Adrenal gland (tissue), 12 donors: Measurements from ENCODE around the gene ITPA. TPM values are rescaled to one million over a fixed set of nuclear protein-coding genes. Genes with fewer than 3 reads are reported as not detected.
"Not testable (repeated sequence)": the region's sequence is repeated elsewhere in the genome, so short reads cannot be mapped to it uniquely, and the experiment has no call there.

ENCODE experiments used
- DNase-seq, 7 donors: peaks; one replicate each; pipeline ENCODE4 v3.0.0-alpha.2; 2019 to 2020
- H3K27ac ChIP-seq, 5 donors: fragments of 200-600 bp; sonication (generic) in 4 of 5; 1 replicate in 3 of 5; 2 replicates in 2 of 5; pipeline versions ENCODE4 v1.5.1 to v1.8.0; 2016 to 2020; ENCODE audit warnings: mild to moderate bottlenecking in 1 of 5
- H3K27me3 ChIP-seq: fragments of 200-600 bp; 2 replicates; pipeline ENCODE4 v1.8.0; 2021
- H3K36me3 ChIP-seq, 2 donors: fragments of 200-600 bp; replicated peaks in 1 of 2; 1 replicate in 1 of 2; 2 replicates in 1 of 2; pipeline versions ENCODE4 v1.5.1 to v1.8.0; 2018 to 2022
- H3K4me1 ChIP-seq, 2 donors: fragments of 200-600 bp; replicated peaks in 1 of 2; 1 replicate in 1 of 2; 2 replicates in 1 of 2; pipeline versions ENCODE4 v1.5.1 to v1.8.0; 2018 to 2021
- H3K4me3 ChIP-seq, 4 donors: fragments of 200-600 bp; sonication (generic) in 3 of 4; one replicate each; pipeline ENCODE4 v1.5.1; 2016 to 2018
- H3K9me3 ChIP-seq, 3 donors: fragments of 200-600 bp; sonication (generic) in 1 of 3; replicated peaks in 1 of 3; 1 replicate in 2 of 3; 2 replicates in 1 of 3; pipeline versions ENCODE4 v1.5.1 to v1.8.0; 2016 to 2021
- POLR2A ChIP-seq, 2 donors: fragments of 450-650 bp; IDR thresholded peaks; one replicate each; pipeline ENCODE4 v1.6.1; 2017; ENCODE audit warnings: antibody characterized with exemption in 2 of 2, mild to moderate bottlenecking in 2 of 2, moderate library complexity in 1 of 2
- WGBS, 4 donors: extraction: QIAGEN DNeasy Blood & Tissue Kit in 2 of 4; methylation state at CpG; one replicate each; pipeline versions ENCODE4 v1.1.5 to v1.1.7; 2013 to 2017; 5-methylcytosine and 5-hydroxymethylcytosine counted together
- intact Hi-C, 2 donors: fragments of 100-400 bp; cut with DNase I; formaldehyde crosslinking; loops; one replicate each; pipeline versions ENCODE4 v1.14.1 to v1.15.0; 2022 to 2023
- polyA plus RNA-seq, 3 donors: library from polyadenylated mRNA; stranded (reverse); fragments of 200-250 nt in 2 of 3; fragments of 350-450 nt in 1 of 3; fragmentation: Illumina TruSeq in 1 of 3; extraction: RNeasy Lipid Tissue Mini Kit (QIAGEN cat#74804) in 1 of 3; gene quantifications; one replicate each; pipeline ENCODE4 v1.2.3, GENCODE V29; 2013 to 2014
- total RNA-seq, 9 donors: library from RNA; depleted of rRNA in 4 of 9; stranded (reverse); fragments of >200 nt in 4 of 9; fragments of 120-200 nt in 1 of 9; fragmentation: NEBNext Ultra II Directional in 1 of 9; extraction: Animal tissue kit (Norgen Biotek cat#: 25700) in 1 of 9; gene quantifications; one replicate each; pipeline versions ENCODE4 v1.1.0 to v1.2.4, GENCODE V29; 2013 to 2023
- TF ChIP-seq, protein P1 (sequence below), 6 experiments: fragments of 450-650 bp in 4 of 6; fragments of 200-600 bp in 2 of 6; sonication (generic) in 1 of 6; IDR thresholded peaks; 1 replicate in 5 of 6; 2 replicates in 1 of 6; pipeline versions ENCODE4 v1.5.1 to v1.8.0; 2016 to 2021; ENCODE audit warnings: antibody characterized with exemption in 6 of 6, mild to moderate bottlenecking in 2 of 6, moderate library complexity in 1 of 6
- donor health status: healthy with polysubstance abuse.
- donor health status: Bipolar disorder and iron deficiency.
- donor health status: DM: yes; HTN: yes; CAD: no.
- donor health status: DM: no; HTN: no; CAD: no.
- donor health status: DM: no; HTN: no; CAD: no.
- donor health status: DM: yes; HTN: yes; CAD: no.

ITPA gene
- total and polyA plus RNA-seq, 12 donors: 29.3 to 182 (median 62.5) TPM

DNA sequence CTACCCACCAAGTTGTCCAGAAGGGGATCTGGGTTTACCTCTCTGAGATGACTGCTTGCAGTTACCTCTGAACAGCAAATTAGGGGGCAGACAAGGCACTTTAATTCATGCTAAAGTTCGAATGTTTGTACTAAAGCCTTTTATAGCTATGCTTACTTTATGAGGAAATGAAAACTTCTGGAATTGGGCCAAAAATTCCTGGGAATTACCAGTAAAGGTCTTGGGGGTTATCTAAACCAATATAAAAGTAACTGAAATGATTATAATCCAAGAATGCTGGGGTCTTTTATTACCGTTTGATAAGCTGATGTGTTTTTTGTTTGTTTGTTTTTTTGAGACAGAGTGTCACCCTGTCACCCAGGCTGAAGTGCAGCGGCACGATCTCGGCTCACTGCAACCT, 28.0 kb upstream of the ITPA start:
- WGBS, 4 donors: 60 to 75% (median 67%) methylated on average over 5 of the region's 5 CpGs
- no peak overlapping the region for H3K27ac ChIP-seq

DNA sequence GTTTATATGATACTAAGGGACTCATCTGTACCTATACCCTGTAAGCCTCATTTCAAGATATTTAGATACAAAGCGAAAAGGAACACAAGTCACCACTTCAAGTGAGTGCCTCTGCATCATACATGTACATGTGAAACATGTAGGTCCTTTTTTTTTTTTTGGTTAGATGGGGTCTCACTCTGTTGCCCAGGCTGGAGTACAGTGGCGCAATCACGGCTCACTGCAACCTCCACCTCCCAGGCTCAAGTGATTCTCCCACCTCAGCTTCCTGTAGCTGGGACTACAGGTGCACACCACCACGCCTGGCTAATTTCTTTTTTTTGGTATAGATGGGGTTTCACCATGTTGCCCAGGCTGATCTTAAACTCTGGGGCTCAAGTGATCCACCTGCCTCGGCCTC, 26.9 kb upstream of the ITPA start:
- intact Hi-C loops, H3K27me3 ChIP-seq, H3K36me3 ChIP-seq, H3K27ac ChIP-seq, H3K4me3 ChIP-seq, DNase-seq, H3K9me3 ChIP-seq, H3K4me1 ChIP-seq: not testable (repeated sequence)
- WGBS, 4 donors: 93 to 98% (median 96%) methylated on average over 5 of the region's 5 CpGs

More for the DNA sequence above, 28.0 kb upstream of the ITPA start:
- intact Hi-C loops: no loop called here
- TF ChIP-seq, protein P1, sequence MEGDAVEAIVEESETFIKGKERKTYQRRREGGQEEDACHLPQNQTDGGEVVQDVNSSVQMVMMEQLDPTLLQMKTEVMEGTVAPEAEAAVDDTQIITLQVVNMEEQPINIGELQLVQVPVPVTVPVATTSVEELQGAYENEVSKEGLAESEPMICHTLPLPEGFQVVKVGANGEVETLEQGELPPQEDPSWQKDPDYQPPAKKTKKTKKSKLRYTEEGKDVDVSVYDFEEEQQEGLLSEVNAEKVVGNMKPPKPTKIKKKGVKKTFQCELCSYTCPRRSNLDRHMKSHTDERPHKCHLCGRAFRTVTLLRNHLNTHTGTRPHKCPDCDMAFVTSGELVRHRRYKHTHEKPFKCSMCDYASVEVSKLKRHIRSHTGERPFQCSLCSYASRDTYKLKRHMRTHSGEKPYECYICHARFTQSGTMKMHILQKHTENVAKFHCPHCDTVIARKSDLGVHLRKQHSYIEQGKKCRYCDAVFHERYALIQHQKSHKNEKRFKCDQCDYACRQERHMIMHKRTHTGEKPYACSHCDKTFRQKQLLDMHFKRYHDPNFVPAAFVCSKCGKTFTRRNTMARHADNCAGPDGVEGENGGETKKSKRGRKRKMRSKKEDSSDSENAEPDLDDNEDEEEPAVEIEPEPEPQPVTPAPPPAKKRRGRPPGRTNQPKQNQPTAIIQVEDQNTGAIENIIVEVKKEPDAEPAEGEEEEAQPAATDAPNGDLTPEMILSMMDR (IDR thresholded peaks at IDR 0.05): no peak
- TF ChIP-seq POLR2A (IDR thresholded peaks at IDR 0.05): no peak
- Histone ChIP-seq H3K27me3 (no peaks in the 10 kb centered on the region), H3K36me3 (no peaks in the 10 kb centered on the region), H3K4me3 (no peak overlapping the region), H3K4me1 (peaks cover 0 to 2% of the 10 kb centered on the region in 2 donors), H3K9me3 (no peaks in the 10 kb centered on the region)
- no peak for DNase-seq

- TF ChIP-seq POLR2A (IDR thresholded peaks at IDR 0.05): no peak
- TF ChIP-seq, protein P1 (IDR thresholded peaks at IDR 0.05): no peak
- Histone ChIP-seq H3K4me3 (no peak overlapping the region), H3K36me3 (no peaks in the 10 kb centered on the region), H3K4me1 (no peaks in the 10 kb centered on the region), H3K9me3 (no peaks in the 10 kb centered on the region), H3K27me3 (no peaks in the 10 kb centered on the region), H3K27ac (no peak overlapping the region)
- 89 to 93% (median 90%) methylated on average over 3 of the region's 3 CpGs for WGBS, 4 donors
- DNase-seq: no peak
- intact Hi-C loops: no loop called here
Observed at GRCh38 chr20:3183896-3184612, 25.2 kb upstream of the ITPA start.

DNA sequence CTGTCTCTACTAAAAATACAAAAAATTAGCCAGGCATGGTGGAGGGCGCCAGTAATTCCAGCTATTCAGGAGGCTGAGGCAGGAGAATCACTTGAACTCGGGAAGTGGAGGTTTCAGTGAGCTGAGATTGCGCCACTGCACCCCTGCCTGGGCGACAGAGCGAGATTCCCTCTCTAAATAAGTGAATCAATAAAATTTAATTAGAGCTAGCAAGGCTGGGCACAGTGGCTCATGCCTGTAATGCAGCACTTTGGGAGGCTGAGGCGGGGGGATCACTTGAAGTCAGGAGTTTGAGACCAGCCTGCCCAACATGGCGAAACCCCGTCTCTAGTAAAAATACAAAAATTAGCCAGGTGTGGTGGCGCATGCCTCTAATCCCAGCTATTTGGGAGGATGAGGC, 21.4 kb upstream of the ITPA start:
- 77 to 86% (median 82%) methylated on average over 9 of the region's 9 CpGs for WGBS, 4 donors
- peak overlapping the region in 1 of 5 donors; percentile 19 for H3K27ac ChIP-seq
- DNase-seq, H3K27me3 ChIP-seq, H3K4me3 ChIP-seq, H3K4me1 ChIP-seq, intact Hi-C loops, H3K9me3 ChIP-seq: not testable (repeated sequence)
- H3K36me3 ChIP-seq: peaks cover 0 to 33% of the 10 kb centered on the region in 2 donors

GRCh38 chr20:3188823-3189413, 20.4 kb upstream of the ITPA start:
- H3K4me1 ChIP-seq: no peaks in the 10 kb centered on the region
- intact Hi-C loops: no loop called here
- TF ChIP-seq, protein P1 (IDR thresholded peaks at IDR 0.05): no peak
- TF ChIP-seq POLR2A (IDR thresholded peaks at IDR 0.05): no peak
- no peak for DNase-seq
- no peak overlapping the region for H3K4me3 ChIP-seq
- 85 to 93% (median 90%) methylated on average over 2 to 3 of the region's 3 CpGs for WGBS, 4 donors
- peaks cover 0 to 44% of the 10 kb centered on the region in 2 donors for H3K36me3 ChIP-seq
- H3K27ac ChIP-seq: no peak overlapping the region
- no peaks in the 10 kb centered on the region for H3K27me3 ChIP-seq
- no peaks in the 10 kb centered on the region for H3K9me3 ChIP-seq
